Kidney capillary endothelial cell (primary cell): ENCODE measurements around the gene NCOA6.
A peak's percentile ranks its signal among the peaks of the same experiment; 100 is the strongest.

ENCODE experiments used
- DNase-seq: peaks from one replicate; pipeline ENCODE4 v3.0.0-alpha.2; 2018; ENCODE audit warnings: low spot score

The NCOA6 gene

GRCh38 chr20:34825530-34826362 lies at the start of gene NCOA6:
Gene NCOA6 (minus strand): TSS chr20:34825651. CDS start chr20:34782355, 43,296 bp downstream.
- DNase-seq: peak; percentile 71

- DNase-seq: peak; percentile 87
Measured at GRCh38 chr20:34874094-34874654, 48.7 kb upstream of the NCOA6 start.

GRCh38 chr20:34873583-34874093 lies 48.2 kb upstream of the NCOA6 start:
- no peak for DNase-seq

GRCh38 chr20:34872622-34873224 lies 47.3 kb upstream of the NCOA6 start, which contains the start of gene GGT7:
Gene GGT7 (minus strand): TSS chr20:34872856. CDS start chr20:34872815, 41 bp downstream.
- peak; percentile 40 for DNase-seq

GRCh38 chr20:34871966-34872621 lies 46.6 kb upstream of the NCOA6 start:
- no peak for DNase-seq

DNA sequence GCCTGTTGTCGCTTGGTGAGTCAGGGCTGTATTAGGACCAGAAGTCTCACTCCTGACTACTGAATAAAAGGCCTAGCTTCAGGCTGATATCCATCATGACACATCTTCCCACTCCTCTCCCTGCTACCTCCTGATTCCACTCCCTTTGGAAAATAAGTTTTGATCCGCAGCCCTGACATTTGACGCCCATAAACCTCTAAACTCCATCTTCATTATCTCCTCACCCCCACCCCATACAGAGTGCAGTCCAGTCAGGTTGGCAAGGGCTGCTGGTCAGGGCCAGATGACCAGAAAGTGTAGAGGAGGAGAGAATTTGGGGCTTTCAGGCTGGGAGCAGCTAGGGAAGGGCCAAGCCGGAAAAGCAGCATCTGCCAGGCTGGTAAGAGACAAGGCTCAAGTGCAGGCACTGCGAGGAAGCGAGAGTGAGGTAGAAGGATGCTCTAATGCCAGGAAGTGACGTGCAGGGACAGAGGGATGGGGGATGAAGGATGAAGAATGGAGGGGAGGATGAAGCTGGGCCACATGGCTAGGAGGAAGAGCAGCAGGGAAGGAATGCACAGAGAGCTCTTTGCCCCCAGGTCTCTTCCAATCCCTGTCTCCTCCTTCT lies 46.0 kb upstream of the NCOA6 start:
- no peak for DNase-seq

DNA sequence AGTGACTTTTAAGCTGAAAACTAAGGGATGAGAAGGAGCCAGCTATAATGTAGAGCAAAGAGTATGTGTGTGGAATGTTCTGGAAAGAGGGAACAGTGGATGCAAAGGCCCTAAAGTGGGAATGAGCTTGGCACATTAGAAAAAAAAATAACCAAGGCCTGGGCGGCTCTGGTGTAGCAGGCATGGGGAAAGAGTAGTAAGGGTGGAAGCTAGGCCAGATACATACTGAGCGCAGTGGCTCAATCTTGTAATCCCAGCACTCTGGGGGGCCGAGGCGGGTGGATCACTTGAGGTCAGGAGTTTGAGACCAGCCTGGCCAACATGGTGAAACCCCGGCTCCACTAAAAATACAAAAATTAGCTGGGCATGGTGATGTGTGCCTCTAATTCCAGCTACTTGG lies 38.8 kb upstream of the NCOA6 start:
- DNase-seq: no peak

DNA sequence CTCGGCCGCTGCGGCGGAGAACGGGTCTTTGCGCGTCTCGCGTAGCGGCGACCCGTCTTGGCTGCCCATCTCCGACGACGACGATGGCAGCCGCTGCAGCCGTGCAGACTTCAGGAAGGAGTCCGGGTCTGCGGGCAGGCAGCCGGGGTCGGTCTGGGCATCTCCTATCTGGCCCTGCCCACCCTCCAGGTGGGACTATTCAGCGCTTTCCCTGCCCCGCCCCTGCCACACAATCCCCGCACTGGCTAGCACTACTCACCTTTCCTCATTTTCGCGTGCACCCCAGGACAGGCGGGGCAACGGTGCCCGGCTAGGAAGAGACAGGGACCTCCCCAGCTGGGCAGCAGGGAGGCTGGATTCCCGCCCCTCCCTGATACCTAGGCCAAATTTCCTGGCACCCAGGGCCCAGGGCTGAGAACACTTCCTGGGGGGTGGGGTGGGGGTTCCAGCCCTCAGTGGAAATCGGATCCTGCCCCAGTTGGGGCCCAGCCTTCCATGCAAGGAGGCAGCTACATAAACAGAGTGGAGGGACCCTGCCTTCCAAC lies 38.0 kb upstream of the NCOA6 start:
- DNase-seq: no peak

GRCh38 chr20:34862724-34863123 lies 37.3 kb upstream of the NCOA6 start:
- no peak for DNase-seq

GRCh38 chr20:34861386-34862084 lies 36.1 kb upstream of the NCOA6 start:
- no peak for DNase-seq

GRCh38 chr20:34859826-34860545 lies 34.5 kb upstream of the NCOA6 start:
- DNase-seq: no peak

DNA sequence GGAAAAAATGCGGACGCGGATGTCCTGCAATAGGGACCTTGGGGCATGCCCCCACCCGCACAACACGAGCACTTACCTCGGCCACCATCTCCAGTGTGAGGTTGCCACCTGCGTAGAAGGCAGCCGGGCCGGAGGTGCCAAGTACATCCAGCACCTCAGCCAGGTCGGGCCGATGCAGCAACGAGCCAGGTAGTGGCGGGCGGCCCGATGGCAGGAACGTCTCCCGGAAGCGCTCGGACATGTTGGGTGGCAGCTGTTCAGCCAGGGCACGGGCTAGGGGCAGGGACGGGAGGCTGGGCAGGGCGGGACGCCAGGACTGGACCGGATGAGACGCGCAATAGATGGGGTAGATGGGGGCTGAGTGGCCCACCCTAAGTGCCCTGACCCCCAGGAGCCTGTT lies 33.9 kb upstream of the NCOA6 start:
- no peak for DNase-seq

- DNase-seq: no peak
Measured at GRCh38 chr20:34852298-34852697, 26.8 kb upstream of the NCOA6 start.

GRCh38 chr20:34850969-34851368 lies 25.5 kb upstream of the NCOA6 start:
- DNase-seq: no peak

DNA sequence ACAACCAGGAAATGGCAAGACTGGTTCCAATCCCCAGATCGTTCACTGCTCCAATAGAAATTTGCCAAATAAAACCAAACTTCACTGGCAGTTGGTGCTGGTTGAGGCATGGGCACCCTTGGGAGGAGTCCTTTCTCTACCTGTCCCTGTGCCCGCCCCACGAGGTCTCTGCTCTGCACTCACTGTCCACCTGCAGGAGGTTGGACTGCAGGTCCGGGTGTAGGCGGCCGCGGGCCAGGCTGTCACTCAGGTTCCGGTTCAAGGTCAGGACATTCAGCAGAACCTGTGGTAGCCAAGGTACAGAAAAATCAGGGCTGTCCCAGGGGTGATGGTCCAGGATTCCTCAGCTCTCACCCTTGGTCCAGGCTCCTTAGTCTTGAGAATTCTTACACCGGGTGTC lies 24.3 kb upstream of the NCOA6 start:
- DNase-seq: no peak

DNA sequence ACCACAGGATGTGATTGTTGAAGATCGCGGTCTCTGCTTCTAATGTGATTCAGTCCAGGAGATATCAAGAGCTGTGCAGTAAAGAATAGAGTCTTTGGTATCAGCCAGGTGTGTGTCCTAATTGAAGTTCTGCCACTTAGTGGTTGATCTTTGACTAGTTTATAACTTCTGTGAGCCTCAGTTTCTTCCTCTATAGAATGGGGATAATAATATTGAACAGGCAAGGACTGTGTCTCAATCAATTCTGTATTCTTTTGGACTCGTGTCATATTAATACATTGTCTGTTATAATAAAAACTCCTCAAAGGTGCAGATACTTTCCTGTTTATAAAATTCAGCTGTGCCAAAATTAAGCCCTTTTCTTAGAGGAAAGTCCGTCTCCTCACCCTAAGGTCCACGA lies 23.1 kb upstream of the NCOA6 start:
- DNase-seq: no peak

DNA sequence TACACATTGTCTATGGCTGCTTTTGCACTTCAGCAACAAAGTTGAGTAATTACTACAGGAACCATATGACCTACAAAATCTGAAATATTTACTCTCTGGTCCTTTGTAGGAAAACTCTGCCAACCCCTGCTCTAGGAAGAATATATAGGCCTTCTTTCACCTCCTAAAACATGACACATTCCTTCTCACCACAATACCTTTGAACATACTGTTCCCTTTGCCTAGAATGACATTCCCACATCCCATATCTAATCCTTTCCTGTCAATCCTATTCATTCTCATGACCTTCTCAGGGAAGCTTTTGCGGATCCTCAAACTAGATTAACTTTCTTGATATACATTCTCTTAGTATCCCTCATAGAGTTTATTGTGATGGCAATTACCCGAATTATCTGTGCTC lies 18.0 kb upstream of the NCOA6 start:
- DNase-seq: no peak

DNA sequence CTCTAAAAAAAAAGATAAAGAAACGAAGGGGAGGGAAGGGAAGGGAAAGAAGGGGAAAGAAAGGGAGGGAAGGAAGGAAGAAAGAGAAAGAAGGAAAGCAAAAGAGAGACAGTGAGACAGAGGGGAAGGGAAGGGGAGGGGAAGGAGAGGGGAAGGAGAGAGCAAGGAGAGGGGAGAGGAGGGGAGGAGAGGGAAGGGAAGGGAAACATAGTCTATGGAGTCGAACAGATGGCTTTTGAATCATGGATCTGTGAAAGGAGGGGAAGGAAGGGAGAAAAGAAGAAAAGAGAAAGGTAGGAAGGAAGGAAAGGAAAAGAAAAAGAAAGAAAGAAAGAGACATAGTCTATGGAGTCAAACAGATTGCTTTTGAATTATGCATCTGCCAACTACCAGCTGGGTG lies 16.7 kb upstream of the NCOA6 start:
- no peak for DNase-seq

GRCh38 chr20:34834459-34834893 lies 9.0 kb upstream of the NCOA6 start:
- DNase-seq: peak; percentile 63

DNA sequence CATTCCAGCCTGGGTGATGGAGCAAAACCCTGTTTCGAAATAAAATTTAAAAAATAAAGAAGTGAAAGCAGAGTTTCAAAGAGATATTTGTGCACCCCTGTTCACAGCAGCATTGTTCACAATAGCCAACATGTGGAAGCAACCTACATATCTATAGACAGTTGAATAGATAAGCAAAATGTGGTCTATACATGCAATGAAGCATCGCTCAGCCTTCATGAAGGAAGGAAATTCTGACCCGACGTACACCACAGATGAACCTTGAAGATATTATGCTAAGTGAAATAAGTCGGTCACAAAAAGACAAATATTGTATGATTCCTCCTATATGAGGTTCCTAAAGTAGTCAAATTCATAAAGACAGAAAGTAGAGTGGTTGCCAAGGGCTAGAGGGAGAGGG lies 6.5 kb upstream of the NCOA6 start:
- no peak for DNase-seq
